Neutrophil (primary cell): Measurements from ENCODE around the gene KRTAP5-1.

Source experiments
- H3K27ac ChIP-seq: fragments of 200-600 bp; sonication (generic); 2 replicates; pipeline ENCODE4 v1.5.1; 2016; ENCODE audit warnings: mild to moderate bottlenecking, moderate library complexity
- H3K27me3 ChIP-seq: fragments of 200-600 bp; sonication (generic); 2 replicates; pipeline ENCODE4 v1.6.0; 2016; ENCODE audit warnings: mild to moderate bottlenecking
- H3K36me3 ChIP-seq: fragments of 200-600 bp; sonication (generic); 2 replicates; pipeline ENCODE4 v1.5.1; 2017
- H3K4me1 ChIP-seq, 2 experiments: fragments of 200-600 bp in 1 of 2; sonication (generic) in 1 of 2; 1 replicate in 1 of 2; 2 replicates in 1 of 2; pipeline versions ENCODE4 v1.5.1 to v1.6.1; 2013 to 2016; ENCODE audit warnings: low read depth in 1 of 2, low read length in 1 of 2, mild to moderate bottlenecking in 1 of 2, moderate library complexity in 1 of 2; ENCODE audit not compliant: control insufficient read depth in 1 of 2, insufficient read depth in 1 of 2
- H3K4me3 ChIP-seq, 2 experiments: fragments of 200-600 bp in 1 of 2; sonication (generic) in 1 of 2; 1 replicate in 1 of 2; 2 replicates in 1 of 2; pipeline ENCODE4 v1.5.1; 2013 to 2016; ENCODE audit warnings: low read depth in 1 of 2, low read length in 1 of 2, mild to moderate bottlenecking in 1 of 2, moderate library complexity in 1 of 2
- H3K9me3 ChIP-seq: fragments of 200-600 bp; sonication (generic); 2 replicates; pipeline ENCODE4 v1.5.1; 2016
- CTCF ChIP-seq: fragments of 200-600 bp; sonication (generic); IDR thresholded peaks from 2 replicates; pipeline ENCODE4 v1.5.1; 2016; ENCODE audit warnings: antibody characterized with exemption

The KRTAP5-1 gene

DNA sequence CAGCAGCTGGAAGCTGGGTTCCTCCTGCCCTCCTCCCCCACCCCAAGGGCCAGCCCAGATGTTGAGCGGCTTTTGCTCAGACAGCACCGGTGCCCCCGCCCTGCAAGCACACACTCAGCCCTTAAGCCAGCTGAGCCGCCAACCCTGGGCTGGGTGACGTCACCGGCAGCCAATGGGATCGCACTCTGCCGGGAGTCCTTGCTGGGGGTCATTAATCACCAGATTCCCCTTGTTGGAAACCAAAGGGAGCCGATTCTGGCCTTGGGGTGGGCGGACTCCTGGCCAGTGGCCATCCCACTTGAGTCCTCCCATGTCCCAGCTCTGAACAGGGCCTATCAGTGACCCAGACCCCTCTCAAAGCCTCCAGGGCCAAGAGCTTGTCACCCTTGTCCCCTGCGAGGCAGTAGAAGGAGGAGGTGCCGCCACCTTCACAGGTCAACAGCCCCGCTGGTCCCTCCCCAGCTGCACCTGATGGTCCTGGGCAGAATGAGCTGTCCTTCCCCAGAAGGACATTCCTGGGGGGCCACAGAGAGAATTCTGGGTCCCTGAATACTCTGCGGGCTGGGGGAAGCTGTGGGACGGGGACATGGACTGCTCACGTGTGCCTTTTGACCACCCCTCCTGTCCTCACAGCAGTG, 20.4 kb downstream of the KRTAP5-1 start:
- Histone ChIP-seq H3K9me3 (no peaks in the 10 kb centered on the region), H3K36me3 (no peaks in the 10 kb centered on the region), H3K27me3 (peaks cover 95% of the 10 kb centered on the region), H3K4me1 (no peaks in the 10 kb centered on the region), H3K27ac (no peak overlapping the region), H3K4me3 (no peak overlapping the region)
- no peak for TF ChIP-seq CTCF

DNA sequence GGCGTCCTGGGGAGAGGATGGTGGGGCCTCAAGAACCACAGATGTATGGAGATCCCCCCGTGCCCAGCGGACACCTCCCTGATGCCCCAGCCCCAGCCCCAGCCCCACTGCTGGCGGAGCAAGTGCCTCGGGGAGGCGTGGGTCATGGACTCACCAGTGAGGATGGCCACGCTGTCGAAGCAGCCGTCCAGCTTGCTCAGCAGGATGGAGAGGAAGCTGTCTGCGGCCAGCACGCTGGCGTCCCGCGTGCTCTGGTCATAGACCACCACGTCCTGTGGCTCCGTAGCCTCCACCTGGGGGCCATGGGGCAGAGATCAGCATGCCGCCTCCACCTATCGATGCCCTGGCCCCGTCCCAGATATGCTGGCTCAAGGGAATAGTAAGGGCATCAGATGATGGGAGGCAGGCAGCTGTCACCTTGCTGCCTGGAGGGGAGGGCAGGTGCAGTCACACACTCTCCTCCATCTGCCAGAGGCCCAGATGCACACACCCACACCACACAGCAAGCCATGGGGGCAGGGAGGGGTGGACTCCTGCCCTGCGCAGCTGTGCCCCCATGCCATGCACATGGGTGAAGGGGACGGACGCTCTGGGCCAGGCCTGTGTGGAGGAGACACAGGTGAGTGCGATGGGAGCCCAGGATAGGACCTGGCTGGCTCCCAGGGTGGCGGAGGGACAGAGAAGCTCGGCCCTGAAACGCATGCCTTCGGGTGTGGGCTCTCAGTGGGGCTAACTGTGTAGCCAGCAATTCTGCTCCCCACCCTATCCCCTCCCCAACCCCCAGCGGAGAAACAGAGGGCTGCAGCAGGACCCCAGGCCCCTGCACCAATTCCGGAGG, 21.2 kb downstream of the KRTAP5-1 start:
- no peaks in the 10 kb centered on the region for H3K9me3 ChIP-seq
- H3K27ac ChIP-seq = no peak overlapping the region
- H3K36me3 ChIP-seq = no peaks in the 10 kb centered on the region
- no peak overlapping the region for H3K4me3 ChIP-seq
- no peaks in the 10 kb centered on the region for H3K4me1 ChIP-seq
- TF ChIP-seq CTCF = no peak
- peaks cover 95% of the 10 kb centered on the region for H3K27me3 ChIP-seq

GRCh38 chr11:1563149-1563638, 21.9 kb downstream of the KRTAP5-1 start:
- Histone ChIP-seq H3K27me3 (peaks cover 95% of the 10 kb centered on the region), H3K9me3 (no peaks in the 10 kb centered on the region), H3K4me3 (no peak overlapping the region), H3K27ac (no peak overlapping the region), H3K4me1 (no peaks in the 10 kb centered on the region), H3K36me3 (no peaks in the 10 kb centered on the region)
- TF ChIP-seq CTCF = no peak

DNA sequence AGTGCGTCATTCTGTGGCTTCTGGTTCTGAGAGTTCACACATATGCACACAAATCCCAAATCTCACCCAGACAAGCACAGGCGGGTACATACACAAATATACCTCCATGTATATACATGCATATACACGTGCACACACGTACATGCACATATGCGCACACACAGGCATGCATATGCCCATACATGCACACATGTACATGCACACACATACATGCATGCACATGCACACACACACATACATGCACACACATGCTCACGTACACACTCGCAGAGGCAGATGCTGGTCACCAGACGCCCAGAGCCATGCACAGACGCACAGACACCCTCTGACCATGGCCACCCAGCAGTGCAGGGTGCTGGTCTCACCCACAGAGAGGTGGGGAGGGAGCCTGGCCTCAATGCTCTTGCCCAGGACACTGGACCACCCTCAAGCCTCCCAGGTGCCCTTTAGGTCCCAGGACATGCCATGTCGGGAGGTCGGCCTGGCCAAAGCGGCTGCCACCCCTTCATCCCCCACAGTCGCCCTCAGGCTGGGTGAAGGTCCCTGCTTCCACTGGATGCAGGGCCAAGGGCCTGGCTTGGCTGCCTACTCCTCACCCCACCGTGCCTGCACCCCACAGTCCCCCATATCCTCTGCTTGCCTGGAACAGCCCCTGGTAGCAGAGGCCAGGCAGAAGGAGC, 22.5 kb downstream of the KRTAP5-1 start:
- Histone ChIP-seq H3K4me1 (no peaks in the 10 kb centered on the region), H3K27ac (no peak overlapping the region), H3K36me3 (no peaks in the 10 kb centered on the region), H3K9me3 (no peaks in the 10 kb centered on the region), H3K27me3 (peaks cover 95% of the 10 kb centered on the region), H3K4me3 (no peak overlapping the region)
- no peak for TF ChIP-seq CTCF

GRCh38 chr11:1561955-1562354, 23.1 kb downstream of the KRTAP5-1 start:
- Histone ChIP-seq H3K27me3 (peaks cover 95% of the 10 kb centered on the region), H3K36me3 (no peaks in the 10 kb centered on the region), H3K4me3 (no peak overlapping the region), H3K4me1 (no peaks in the 10 kb centered on the region), H3K9me3 (no peaks in the 10 kb centered on the region), H3K27ac (no peak overlapping the region)
- no peak for TF ChIP-seq CTCF
